Measurements from ENCODE around the gene APOC3.

The APOC3 gene

GRCh38 chr11:116819049-116819448, 10.7 kb upstream of the APOC3 start:
- DNase-seq (ENCODE audit: low spot score) = no peak
- no peak for TF ChIP-seq CTCF (IDR thresholded peaks at IDR 0.05; ENCODE audit: extremely low read depth, missing control alignments)

GRCh38 chr11:116821050-116821918, 8.4 kb upstream of the APOC3 start:
- no peak for TF ChIP-seq CTCF (IDR thresholded peaks at IDR 0.05; ENCODE audit: extremely low read depth, missing control alignments)
- no peak for DNase-seq (ENCODE audit: low spot score)

GRCh38 chr11:116822575-116822974, 7.1 kb upstream of the APOC3 start:
- no peak for DNase-seq (ENCODE audit: low spot score)
- no peak for TF ChIP-seq CTCF (IDR thresholded peaks at IDR 0.05; ENCODE audit: extremely low read depth, missing control alignments)

- no peak for TF ChIP-seq CTCF (IDR thresholded peaks at IDR 0.05; ENCODE audit: extremely low read depth, missing control alignments)
- no peak for DNase-seq (ENCODE audit: low spot score)
Observed at GRCh38 chr11:116823031-116823843, 6.5 kb upstream of the APOC3 start, which contains the start of gene APOA4. TSS of gene APOA4 (minus strand) at chr11:116823304. CDS start at chr11:116823191, 113 bp downstream.

- no peak for DNase-seq (ENCODE audit: low spot score)
- no peak for TF ChIP-seq CTCF (IDR thresholded peaks at IDR 0.05; ENCODE audit: extremely low read depth, missing control alignments)
Observed at GRCh38 chr11:116825434-116825833, 4.3 kb upstream of the APOC3 start.

GRCh38 chr11:116825854-116826750, 3.6 kb upstream of the APOC3 start:
- TF ChIP-seq CTCF (IDR thresholded peaks at IDR 0.05; ENCODE audit: extremely low read depth, missing control alignments) = no peak
- DNase-seq (ENCODE audit: low spot score) = no peak
